ENCODE data around the gene CYSRT1. TPM values are rescaled to one million over a fixed set of nuclear protein-coding genes. Genes with fewer than 3 reads are reported as not detected.

Gene CYSRT1, protein sequence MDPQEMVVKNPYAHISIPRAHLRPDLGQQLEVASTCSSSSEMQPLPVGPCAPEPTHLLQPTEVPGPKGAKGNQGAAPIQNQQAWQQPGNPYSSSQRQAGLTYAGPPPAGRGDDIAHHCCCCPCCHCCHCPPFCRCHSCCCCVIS
- 1 to 10 TPM in 1 of 6 experiments, under 1 TPM in 4, not detected in 1; 0.20 to 1.2 (median 0.31) TPM for total RNA-seq
- long read RNA-seq: 0 reads

DNA sequence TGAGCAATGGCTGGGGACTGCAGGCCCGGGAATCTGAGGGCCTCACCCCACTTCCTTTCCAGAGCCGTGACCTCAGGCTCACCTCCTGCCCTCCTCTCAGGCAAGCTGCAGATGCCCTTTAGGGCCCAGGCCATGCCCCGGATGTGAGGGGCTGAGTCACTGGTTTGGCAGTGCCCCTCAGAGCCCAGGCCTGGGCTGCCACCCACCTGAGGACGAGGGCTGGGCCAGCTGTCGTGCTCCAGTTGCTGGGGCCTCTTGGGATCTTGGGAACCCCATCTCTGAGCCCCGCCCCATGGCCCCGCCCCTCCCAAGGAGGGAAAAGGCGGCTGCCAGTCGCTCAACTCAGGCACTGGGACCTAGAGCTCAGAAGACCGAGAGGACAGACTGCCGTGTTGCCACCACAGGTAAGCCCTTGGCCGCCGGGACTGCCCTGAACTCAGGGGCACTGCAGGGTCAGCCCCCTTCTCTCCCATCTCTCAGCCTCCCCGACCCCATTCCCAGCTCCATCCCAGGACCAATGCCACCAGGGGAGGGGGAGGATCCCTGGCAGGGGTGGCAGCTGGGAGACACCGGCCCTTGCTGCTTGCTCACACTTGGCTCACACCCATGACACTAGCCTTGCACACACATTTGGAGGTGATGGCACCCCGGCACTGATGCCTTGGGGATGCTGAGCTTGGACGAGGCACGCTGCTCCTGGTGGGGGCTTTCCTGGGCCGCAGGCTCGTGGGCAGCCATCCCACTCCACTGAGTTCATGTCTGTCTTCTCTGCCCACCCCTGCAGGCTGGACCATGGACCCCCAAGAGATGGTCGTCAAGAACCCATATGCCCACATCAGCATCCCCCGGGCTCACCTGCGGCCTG is at the start of gene CYSRT1:
TSS of gene CYSRT1 (plus strand) at position 345 of the 865 bp plus-strand sequence. CDS start at position 793, 448 bp downstream.
- DNase-seq (no peak), ATAC-seq (no peak)
- H3K27ac ChIP-seq: peak within 1 kb of the TSS in 1 of 3 donors; percentile 72
- peaks cover 0 to 19% (median 5%) of the 10 kb centered on the region in 4 donors for H3K4me1 ChIP-seq
- 70% methylated on average over 10 of the region's 23 CpGs for WGBS (ENCODE audit: insufficient coverage, low coverage, low lambda C conversion rate, missing lambda C conversion rate)
- intact Hi-C loops (cut with DNase I): no loop called here
- H3K27me3 ChIP-seq: no peaks in the 10 kb centered on the region
- H3K4me3 ChIP-seq: peak within 1 kb of the TSS; percentile 76 to 87 (median 85)
- H3K9me3 ChIP-seq: no peaks in the 10 kb centered on the region
- H3K36me3 ChIP-seq: no peaks in the 10 kb centered on the region
- no peak for TF ChIP-seq POLR2A (IDR thresholded peaks at IDR 0.05)
- TF ChIP-seq, protein P1, sequence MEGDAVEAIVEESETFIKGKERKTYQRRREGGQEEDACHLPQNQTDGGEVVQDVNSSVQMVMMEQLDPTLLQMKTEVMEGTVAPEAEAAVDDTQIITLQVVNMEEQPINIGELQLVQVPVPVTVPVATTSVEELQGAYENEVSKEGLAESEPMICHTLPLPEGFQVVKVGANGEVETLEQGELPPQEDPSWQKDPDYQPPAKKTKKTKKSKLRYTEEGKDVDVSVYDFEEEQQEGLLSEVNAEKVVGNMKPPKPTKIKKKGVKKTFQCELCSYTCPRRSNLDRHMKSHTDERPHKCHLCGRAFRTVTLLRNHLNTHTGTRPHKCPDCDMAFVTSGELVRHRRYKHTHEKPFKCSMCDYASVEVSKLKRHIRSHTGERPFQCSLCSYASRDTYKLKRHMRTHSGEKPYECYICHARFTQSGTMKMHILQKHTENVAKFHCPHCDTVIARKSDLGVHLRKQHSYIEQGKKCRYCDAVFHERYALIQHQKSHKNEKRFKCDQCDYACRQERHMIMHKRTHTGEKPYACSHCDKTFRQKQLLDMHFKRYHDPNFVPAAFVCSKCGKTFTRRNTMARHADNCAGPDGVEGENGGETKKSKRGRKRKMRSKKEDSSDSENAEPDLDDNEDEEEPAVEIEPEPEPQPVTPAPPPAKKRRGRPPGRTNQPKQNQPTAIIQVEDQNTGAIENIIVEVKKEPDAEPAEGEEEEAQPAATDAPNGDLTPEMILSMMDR (IDR thresholded peaks at IDR 0.05): no peak

DNA sequence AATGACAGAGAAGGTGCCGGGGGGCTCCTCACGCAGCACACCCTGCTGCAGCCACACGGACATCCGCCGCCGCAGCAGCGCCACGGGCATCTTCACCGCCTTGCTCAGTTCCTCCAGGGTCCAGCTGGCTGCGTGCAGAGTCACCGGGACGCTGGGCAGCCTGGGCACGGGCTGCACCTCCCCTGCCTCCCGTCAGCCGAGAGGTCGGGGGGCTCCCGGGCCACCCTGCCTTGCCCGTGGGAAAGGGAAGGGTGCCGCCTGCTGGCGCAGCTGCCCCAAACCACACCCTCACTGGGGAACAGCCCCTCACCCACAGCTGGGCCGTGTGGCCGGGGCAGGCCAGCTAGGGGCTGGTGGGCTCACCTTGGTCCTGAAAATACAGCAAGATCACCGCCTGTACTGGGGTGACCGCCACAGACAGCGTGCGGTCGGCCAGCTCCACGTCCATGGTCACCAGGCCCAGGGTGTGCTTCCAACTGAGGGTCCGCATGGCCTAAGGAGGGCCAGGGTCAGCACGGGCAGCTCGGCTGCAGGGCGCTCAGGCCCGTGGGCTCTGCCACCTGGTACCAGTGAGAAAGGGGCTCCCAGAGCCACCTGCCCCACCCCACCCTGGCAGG is 49.5 kb upstream of the CYSRT1 start:
- intact Hi-C loops (cut with DNase I): loop anchor here in 1 of 2 donors (5.0 kb wide), 1 partner anchor 57 kb away; the partner anchor contains the start of gene SLC34A3
- no peak for ATAC-seq
- Histone ChIP-seq H3K4me3 (no peak overlapping the region), H3K36me3 (peaks cover 0 to 10% (median 6%) of the 10 kb centered on the region in 4 donors), H3K27me3 (peaks cover 0 to 4% of the 10 kb centered on the region in 2 donors), H3K27ac (no peak overlapping the region), H3K4me1 (no peaks in the 10 kb centered on the region), H3K9me3 (no peaks in the 10 kb centered on the region)
- WGBS (ENCODE audit: insufficient coverage, low coverage, low lambda C conversion rate, missing lambda C conversion rate): no CpG with 5 or more reads among the region's 33 CpGs
- no peak for DNase-seq
- no peak for TF ChIP-seq POLR2A (IDR thresholded peaks at IDR 0.05)
- TF ChIP-seq, protein P1 (IDR thresholded peaks at IDR 0.05): no peak

DNA sequence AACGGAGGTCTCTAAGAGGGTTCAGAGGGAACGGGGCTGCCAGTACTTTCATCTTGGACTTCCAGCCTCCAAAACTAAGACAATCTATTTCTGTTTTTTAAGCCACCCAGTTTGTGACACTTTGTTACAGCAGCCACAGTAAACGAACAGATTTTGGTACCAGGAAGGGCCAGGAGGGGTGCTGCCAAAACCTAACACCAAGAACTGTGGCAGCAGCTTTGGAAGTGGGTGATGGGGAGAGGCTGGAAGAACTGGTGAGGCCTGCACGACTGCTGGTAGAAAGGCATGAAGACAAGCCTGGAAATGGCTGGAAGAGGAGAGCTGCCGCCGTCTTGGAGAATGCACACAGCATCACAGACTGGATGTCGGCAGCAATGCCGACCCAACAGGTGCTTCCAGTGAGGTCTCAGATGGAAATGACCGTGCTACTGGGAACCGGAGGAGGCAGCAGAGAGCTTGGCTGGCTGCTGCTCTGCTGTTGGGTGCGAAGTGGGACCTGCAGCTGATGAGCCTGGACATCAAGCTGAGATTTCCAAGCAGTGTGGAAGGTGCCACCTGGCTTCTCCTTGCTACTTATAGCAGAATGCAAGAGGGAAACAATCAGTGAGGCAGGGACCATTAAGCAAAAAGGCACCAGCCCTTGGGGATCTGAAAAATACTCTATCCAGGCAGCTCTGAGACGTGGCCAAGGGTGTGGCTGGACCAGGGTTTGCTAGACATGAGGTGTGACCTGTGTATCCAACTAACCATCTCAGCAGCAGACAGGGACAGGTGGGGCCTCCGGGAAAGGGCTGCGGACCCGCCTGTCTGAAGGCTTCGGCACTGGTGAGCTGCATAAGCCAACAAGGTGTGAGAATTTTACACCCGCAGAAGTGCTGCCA is 48.4 kb upstream of the CYSRT1 start:
- no peak overlapping the region for H3K4me3 ChIP-seq
- no peaks in the 10 kb centered on the region for H3K27me3 ChIP-seq
- H3K27ac ChIP-seq: no peak overlapping the region
- ATAC-seq (peak; percentile 55 to 79 (median 73)), DNase-seq (no peak)
- intact Hi-C loops (cut with DNase I): loop anchor here in 1 of 2 donors (5.0 kb wide), 1 partner anchor 56 kb away; the partner anchor contains the start of gene SLC34A3
- no peak for TF ChIP-seq POLR2A (IDR thresholded peaks at IDR 0.05)
- TF ChIP-seq, protein P1 (IDR thresholded peaks at IDR 0.05): peak; percentile 45 to 58 (median 52)
- peaks cover 0 to 18% (median 8%) of the 10 kb centered on the region in 4 donors for H3K36me3 ChIP-seq
- H3K9me3 ChIP-seq: no peaks in the 10 kb centered on the region
- WGBS (ENCODE audit: insufficient coverage, low coverage, low lambda C conversion rate, missing lambda C conversion rate): 43% methylated on average over 11 of the region's 17 CpGs
- no peaks in the 10 kb centered on the region for H3K4me1 ChIP-seq
